Liver (tissue), 9 donors: ENCODE measurements around the gene DEPDC5. TPM values are rescaled to one million over a fixed set of nuclear protein-coding genes. Genes with fewer than 3 reads are reported as not detected.

Experiments
- DNase-seq: peaks from one replicate; pipeline ENCODE4 v3.0.0-alpha.2; 2017; ENCODE audit warnings: low spot score
- H3K27ac ChIP-seq, 2 donors: one replicate each; pipeline ENCODE4 v1.7.0; 2013; ENCODE audit warnings: inconsistent platforms in 2 of 2, low read length in 2 of 2, control low read depth in 1 of 2, low read depth in 1 of 2, mild to moderate bottlenecking in 1 of 2
- H3K27me3 ChIP-seq, 4 donors: one replicate each; pipeline versions ENCODE4 v1.6.1 to v1.7.0; 2013; ENCODE audit warnings: low read length in 3 of 4, inconsistent platforms in 1 of 4, mild to moderate bottlenecking in 1 of 4, moderate library complexity in 1 of 4; ENCODE audit not compliant: control insufficient read depth in 4 of 4, insufficient read depth in 4 of 4
- H3K36me3 ChIP-seq, 4 donors: one replicate each; pipeline versions ENCODE4 v1.6.1 to v1.7.0; 2013; ENCODE audit warnings: low read length in 3 of 4, mild to moderate bottlenecking in 3 of 4, low read depth in 1 of 4, moderate library complexity in 1 of 4; ENCODE audit not compliant: control insufficient read depth in 4 of 4, insufficient read depth in 3 of 4
- H3K4me1 ChIP-seq, 4 donors: one replicate each; pipeline versions ENCODE4 v1.6.1 to v1.7.0; 2013; ENCODE audit warnings: low read length in 3 of 4, mild to moderate bottlenecking in 3 of 4, moderate library complexity in 1 of 4; ENCODE audit not compliant: control insufficient read depth in 4 of 4, insufficient read depth in 4 of 4
- H3K4me3 ChIP-seq, 3 donors: one replicate each; pipeline versions ENCODE4 v1.6.1 to v1.7.0; 2013; ENCODE audit warnings: low read length in 3 of 3, control low read depth in 1 of 3, low read depth in 1 of 3, mild to moderate bottlenecking in 1 of 3
- H3K9ac ChIP-seq, 2 donors: one replicate each; pipeline ENCODE4 v1.7.0; 2013; ENCODE audit warnings: low read length in 2 of 2, mild to moderate bottlenecking in 2 of 2, moderate library complexity in 2 of 2, control low read depth in 1 of 2, low read depth in 1 of 2
- H3K9me3 ChIP-seq, 4 donors: one replicate each; pipeline versions ENCODE4 v1.6.1 to v1.7.0; 2013; ENCODE audit warnings: low read length in 3 of 4; ENCODE audit not compliant: control insufficient read depth in 4 of 4
- EGR1 ChIP-seq, 2 donors: IDR thresholded peaks; 2 replicates each; pipeline ENCODE4 v1.6.1; 2016 to 2018; ENCODE audit warnings: antibody characterized with exemption in 2 of 2, low read depth in 2 of 2
- FOXA2 ChIP-seq: IDR thresholded peaks from 2 replicates; pipeline ENCODE4 v1.6.1; 2016; ENCODE audit warnings: antibody characterized with exemption
- HNF4A ChIP-seq, 2 donors: conservative IDR thresholded peaks; 2 replicates each; pipeline ENCODE4 v1.6.1; 2016; ENCODE audit warnings: antibody characterized with exemption in 2 of 2, mild to moderate bottlenecking in 2 of 2
- JUND ChIP-seq, 2 donors: IDR thresholded peaks; 2 replicates each; pipeline ENCODE4 v1.6.1; 2016; ENCODE audit warnings: antibody characterized with exemption in 2 of 2
- NR2F2 ChIP-seq: IDR thresholded peaks from 2 replicates; pipeline ENCODE4 v1.6.1; 2016; ENCODE audit warnings: antibody characterized with exemption
- RAD21 ChIP-seq, 2 donors: IDR thresholded peaks; 2 replicates each; pipeline ENCODE4 v1.6.1; 2016; ENCODE audit warnings: antibody characterized with exemption in 2 of 2, mild to moderate bottlenecking in 2 of 2
- RXRA ChIP-seq, 2 donors: IDR thresholded peaks; 2 replicates each; pipeline ENCODE4 v1.6.1; 2017 to 2018; ENCODE audit warnings: antibody characterized with exemption in 2 of 2, mild to moderate bottlenecking in 1 of 2
- SP1 ChIP-seq: IDR thresholded peaks from 2 replicates; pipeline ENCODE4 v1.6.1; 2018; ENCODE audit warnings: antibody characterized with exemption, mild to moderate bottlenecking
- TAF1 ChIP-seq: conservative IDR thresholded peaks from 2 replicates; pipeline ENCODE4 v1.6.1; 2016; ENCODE audit warnings: antibody characterized with exemption, mild to moderate bottlenecking
- WGBS: extraction: QIAGEN DNeasy Blood & Tissue Kit; methylation state at CpG from one replicate; pipeline ENCODE4 v1.1.7; 2013; 5-methylcytosine and 5-hydroxymethylcytosine counted together
- polyA plus RNA-seq, 2 donors: library from polyadenylated mRNA; stranded (reverse) in 1 of 2; unstranded in 1 of 2; fragments of 200-250 nt in 1 of 2; fragments of >200 nt in 1 of 2; fragmentation: Nextera tagmentation in 1 of 2; extraction: Ambion mirVana in 1 of 2; gene quantifications; one replicate each; pipeline versions ENCODE4 v1.2.1 to v1.2.3, GENCODE V29; 2013 to 2015
- total RNA-seq, 2 donors: library from RNA; depleted of rRNA; stranded (reverse); fragments of >200 nt; gene quantifications; one replicate each; pipeline ENCODE4 v1.2.3, GENCODE V29; 2014
- TF ChIP-seq, protein P1 (sequence below): IDR thresholded peaks from 2 replicates; pipeline ENCODE4 v1.6.1; 2016; ENCODE audit warnings: antibody characterized with exemption
- TF ChIP-seq, protein P2 (sequence below): IDR thresholded peaks from 2 replicates; pipeline ENCODE4 v1.6.1; 2016; ENCODE audit warnings: antibody characterized with exemption
- TF ChIP-seq, protein P3 (sequence below): IDR thresholded peaks from 2 replicates; pipeline ENCODE4 v1.6.1; 2016; ENCODE audit warnings: antibody characterized with exemption, mild to moderate bottlenecking
- donor health status: healthy.
- donor health status: healthy.
- donor health status: healthy.
- donor health status: healthy.
- donor health status: healthy.

DEPDC5 gene
- total and polyA plus RNA-seq, 4 donors: 5.5 to 19.4 (median 12.6) TPM

DNA sequence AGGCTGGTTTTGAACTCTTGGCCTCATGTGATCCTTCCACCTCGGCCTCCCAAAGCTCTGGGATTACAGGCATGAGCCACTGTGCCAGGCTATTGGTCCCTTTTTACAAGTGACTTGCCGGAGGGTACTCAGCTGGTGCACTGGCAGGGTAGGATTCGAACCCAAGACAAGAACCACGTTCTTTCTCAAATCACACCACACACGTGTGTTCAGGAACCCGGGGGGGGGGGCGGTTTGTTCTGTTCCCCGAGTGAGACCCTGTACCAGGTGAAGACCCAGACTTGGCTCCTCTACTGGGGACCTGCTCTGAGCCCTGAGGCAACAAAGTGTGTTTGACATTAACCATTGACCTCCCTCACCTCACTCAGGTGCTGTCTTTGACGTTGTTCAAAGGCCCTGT lies 186.7 kb downstream of the DEPDC5 start:
- Histone ChIP-seq H3K4me1 (peaks cover 0 to 9% (median 4%) of the 10 kb centered on the region in 4 donors), H3K27me3 (no peaks in the 10 kb centered on the region), H3K27ac (no peak overlapping the region), H3K9ac (no peak overlapping the region), H3K4me3 (no peak overlapping the region), H3K36me3 (no peaks in the 10 kb centered on the region), H3K9me3 (no peaks in the 10 kb centered on the region)
- TF ChIP-seq, protein P1, sequence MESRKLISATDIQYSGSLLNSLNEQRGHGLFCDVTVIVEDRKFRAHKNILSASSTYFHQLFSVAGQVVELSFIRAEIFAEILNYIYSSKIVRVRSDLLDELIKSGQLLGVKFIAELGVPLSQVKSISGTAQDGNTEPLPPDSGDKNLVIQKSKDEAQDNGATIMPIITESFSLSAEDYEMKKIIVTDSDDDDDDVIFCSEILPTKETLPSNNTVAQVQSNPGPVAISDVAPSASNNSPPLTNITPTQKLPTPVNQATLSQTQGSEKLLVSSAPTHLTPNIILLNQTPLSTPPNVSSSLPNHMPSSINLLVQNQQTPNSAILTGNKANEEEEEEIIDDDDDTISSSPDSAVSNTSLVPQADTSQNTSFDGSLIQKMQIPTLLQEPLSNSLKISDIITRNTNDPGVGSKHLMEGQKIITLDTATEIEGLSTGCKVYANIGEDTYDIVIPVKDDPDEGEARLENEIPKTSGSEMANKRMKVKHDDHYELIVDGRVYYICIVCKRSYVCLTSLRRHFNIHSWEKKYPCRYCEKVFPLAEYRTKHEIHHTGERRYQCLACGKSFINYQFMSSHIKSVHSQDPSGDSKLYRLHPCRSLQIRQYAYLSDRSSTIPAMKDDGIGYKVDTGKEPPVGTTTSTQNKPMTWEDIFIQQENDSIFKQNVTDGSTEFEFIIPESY: no peak
- TF ChIP-seq, protein P2, sequence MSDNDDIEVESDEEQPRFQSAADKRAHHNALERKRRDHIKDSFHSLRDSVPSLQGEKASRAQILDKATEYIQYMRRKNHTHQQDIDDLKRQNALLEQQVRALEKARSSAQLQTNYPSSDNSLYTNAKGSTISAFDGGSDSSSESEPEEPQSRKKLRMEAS: no peak
- TF ChIP-seq TAF1: no peak
- no peak for DNase-seq
- 77% methylated on average over 9 of the region's 9 CpGs for WGBS

DNA sequence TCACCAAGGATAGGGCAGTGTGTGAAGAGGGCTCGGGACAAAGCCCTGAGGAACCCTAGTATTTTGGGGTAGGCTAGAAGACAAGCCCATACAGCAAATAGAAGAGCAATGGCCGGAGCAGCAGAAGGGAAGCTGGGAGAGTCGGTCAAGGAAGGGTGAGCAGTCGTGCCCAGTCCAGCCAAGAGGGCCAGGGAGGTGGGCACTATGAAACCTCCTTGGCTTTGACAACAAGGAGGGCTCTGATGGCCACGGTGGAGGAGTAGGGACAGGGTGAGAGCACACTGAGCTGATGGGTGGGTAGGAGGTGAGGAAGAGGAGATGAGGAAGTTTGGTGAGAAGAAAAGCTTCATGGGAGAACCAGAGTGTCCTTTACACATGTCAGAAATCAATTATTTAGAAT lies 188.3 kb downstream of the DEPDC5 start:
- WGBS: 93% methylated on average over 5 of the region's 5 CpGs
- no peak for DNase-seq
- no peaks in the 10 kb centered on the region for H3K9me3 ChIP-seq

More for the DNA sequence above, 188.3 kb downstream of the DEPDC5 start:
- no peak overlapping the region for H3K4me3 ChIP-seq
- no peak overlapping the region for H3K27ac ChIP-seq
- H3K9ac ChIP-seq: no peak overlapping the region
- TF ChIP-seq, protein P1: no peak
- TF ChIP-seq SP1: no peak
- TF ChIP-seq RAD21 (IDR thresholded peaks at IDR 0.05): no peak
- no peak for TF ChIP-seq EGR1 (IDR thresholded peaks at IDR 0.05; ENCODE audit: low read depth in 2 of 2)
- TF ChIP-seq RXRA (IDR thresholded peaks at IDR 0.05): no peak
- TF ChIP-seq FOXA2: no peak
- TF ChIP-seq, protein P2: no peak
- TF ChIP-seq NR2F2: no peak
- TF ChIP-seq JUND (IDR thresholded peaks at IDR 0.05): no peak
- TF ChIP-seq, protein P3, sequence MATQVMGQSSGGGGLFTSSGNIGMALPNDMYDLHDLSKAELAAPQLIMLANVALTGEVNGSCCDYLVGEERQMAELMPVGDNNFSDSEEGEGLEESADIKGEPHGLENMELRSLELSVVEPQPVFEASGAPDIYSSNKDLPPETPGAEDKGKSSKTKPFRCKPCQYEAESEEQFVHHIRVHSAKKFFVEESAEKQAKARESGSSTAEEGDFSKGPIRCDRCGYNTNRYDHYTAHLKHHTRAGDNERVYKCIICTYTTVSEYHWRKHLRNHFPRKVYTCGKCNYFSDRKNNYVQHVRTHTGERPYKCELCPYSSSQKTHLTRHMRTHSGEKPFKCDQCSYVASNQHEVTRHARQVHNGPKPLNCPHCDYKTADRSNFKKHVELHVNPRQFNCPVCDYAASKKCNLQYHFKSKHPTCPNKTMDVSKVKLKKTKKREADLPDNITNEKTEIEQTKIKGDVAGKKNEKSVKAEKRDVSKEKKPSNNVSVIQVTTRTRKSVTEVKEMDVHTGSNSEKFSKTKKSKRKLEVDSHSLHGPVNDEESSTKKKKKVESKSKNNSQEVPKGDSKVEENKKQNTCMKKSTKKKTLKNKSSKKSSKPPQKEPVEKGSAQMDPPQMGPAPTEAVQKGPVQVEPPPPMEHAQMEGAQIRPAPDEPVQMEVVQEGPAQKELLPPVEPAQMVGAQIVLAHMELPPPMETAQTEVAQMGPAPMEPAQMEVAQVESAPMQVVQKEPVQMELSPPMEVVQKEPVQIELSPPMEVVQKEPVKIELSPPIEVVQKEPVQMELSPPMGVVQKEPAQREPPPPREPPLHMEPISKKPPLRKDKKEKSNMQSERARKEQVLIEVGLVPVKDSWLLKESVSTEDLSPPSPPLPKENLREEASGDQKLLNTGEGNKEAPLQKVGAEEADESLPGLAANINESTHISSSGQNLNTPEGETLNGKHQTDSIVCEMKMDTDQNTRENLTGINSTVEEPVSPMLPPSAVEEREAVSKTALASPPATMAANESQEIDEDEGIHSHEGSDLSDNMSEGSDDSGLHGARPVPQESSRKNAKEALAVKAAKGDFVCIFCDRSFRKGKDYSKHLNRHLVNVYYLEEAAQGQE: no peak
- no peak for TF ChIP-seq HNF4A (conservative IDR thresholded peaks at IDR 0.05)
- H3K36me3 ChIP-seq: no peaks in the 10 kb centered on the region
- peaks cover 0 to 17% (median 8%) of the 10 kb centered on the region in 4 donors for H3K4me1 ChIP-seq
- H3K27me3 ChIP-seq: no peaks in the 10 kb centered on the region
